SJSA1 (cell line): Measurements from ENCODE around the gene CXCL12. TPM values are rescaled to one million over a fixed set of nuclear protein-coding genes. Genes with fewer than 3 reads are reported as not detected.

Experiments used
- DNase-seq, 2 experiments: peaks; one replicate each; pipeline ENCODE4 v3.0.0-alpha.2; 2015 to 2020; ENCODE audit warnings: low spot score in 2 of 2, low read depth in 1 of 2
- H3K27ac ChIP-seq: fragments of 250-450 bp; sonication (Bioruptor Pico); 2 replicates; pipeline ENCODE4 v1.5.1; 2020; ENCODE audit warnings: mild to moderate bottlenecking, moderate library complexity
- H3K27me3 ChIP-seq: fragments of 250-450 bp; sonication (Bioruptor Pico); replicated peaks from 2 replicates; pipeline ENCODE4 v1.5.1; 2020; ENCODE audit warnings: mild to moderate bottlenecking, moderate library complexity
- H3K36me3 ChIP-seq: fragments of 250-450 bp; sonication (Bioruptor Pico); 2 replicates; pipeline ENCODE4 v1.5.1; 2020; ENCODE audit warnings: mild to moderate bottlenecking
- H3K4me1 ChIP-seq: fragments of 250-450 bp; sonication (Bioruptor Pico); replicated peaks from 2 replicates; pipeline ENCODE4 v1.6.1; 2021; ENCODE audit warnings: mild to moderate bottlenecking
- H3K4me3 ChIP-seq: fragments of 250-450 bp; sonication (Bioruptor Pico); 2 replicates; pipeline ENCODE4 v1.5.1; 2020; ENCODE audit warnings: mild to moderate bottlenecking
- H3K9me3 ChIP-seq: fragments of 250-450 bp; sonication (Bioruptor Pico); replicated peaks from 2 replicates; pipeline ENCODE4 v1.5.1; 2020; ENCODE audit warnings: mild to moderate bottlenecking
- total RNA-seq: library from RNA; depleted of rRNA; stranded (reverse); fragments of >200 nt; shearing (Covaris generic); gene quantifications from 2 replicates; pipeline ENCODE4 v1.2.3, GENCODE V29; 2014

Gene CXCL12
- total RNA-seq, 1 experiment from 2014 or later: not detected

GRCh38 chr10:44373341-44373995 lies 11.4 kb downstream of the CXCL12 start:
- DNase-seq: no peak
- no peaks in the 10 kb centered on the region for H3K36me3 ChIP-seq
- H3K27ac ChIP-seq: no peak overlapping the region
- H3K9me3 ChIP-seq: no peaks in the 10 kb centered on the region
- H3K27me3 ChIP-seq: no peaks in the 10 kb centered on the region
- no peak overlapping the region for H3K4me3 ChIP-seq
- no peaks in the 10 kb centered on the region for H3K4me1 ChIP-seq

GRCh38 chr10:44372181-44372580 lies 12.7 kb downstream of the CXCL12 start:
- H3K27ac ChIP-seq: no peak overlapping the region
- no peaks in the 10 kb centered on the region for H3K36me3 ChIP-seq
- no peaks in the 10 kb centered on the region for H3K27me3 ChIP-seq
- no peak for DNase-seq
- H3K9me3 ChIP-seq: no peaks in the 10 kb centered on the region
- H3K4me3 ChIP-seq: no peak overlapping the region
- no peaks in the 10 kb centered on the region for H3K4me1 ChIP-seq

- Histone ChIP-seq H3K27me3 (no peaks in the 10 kb centered on the region), H3K4me3 (no peak overlapping the region), H3K36me3 (no peaks in the 10 kb centered on the region), H3K27ac (no peak overlapping the region), H3K9me3 (no peaks in the 10 kb centered on the region), H3K4me1 (no peaks in the 10 kb centered on the region)
- DNase-seq: no peak
Observed at GRCh38 chr10:44370731-44371248, 14.1 kb downstream of the CXCL12 start.

- Histone ChIP-seq H3K4me3 (no peak overlapping the region), H3K4me1 (no peaks in the 10 kb centered on the region), H3K27me3 (no peaks in the 10 kb centered on the region), H3K27ac (no peak overlapping the region), H3K9me3 (no peaks in the 10 kb centered on the region), H3K36me3 (no peaks in the 10 kb centered on the region)
- DNase-seq: no peak
Observed at GRCh38 chr10:44369854-44370253, 15.0 kb downstream of the CXCL12 start.

GRCh38 chr10:44369296-44369695 lies 15.6 kb downstream of the CXCL12 start:
- H3K9me3 ChIP-seq: no peaks in the 10 kb centered on the region
- H3K4me1 ChIP-seq: no peaks in the 10 kb centered on the region
- no peaks in the 10 kb centered on the region for H3K36me3 ChIP-seq
- H3K4me3 ChIP-seq: no peak overlapping the region
- no peak overlapping the region for H3K27ac ChIP-seq
- DNase-seq: no peak
- H3K27me3 ChIP-seq: no peaks in the 10 kb centered on the region

GRCh38 chr10:44368637-44369036 lies 16.3 kb downstream of the CXCL12 start:
- DNase-seq: no peak
- Histone ChIP-seq H3K36me3 (no peaks in the 10 kb centered on the region), H3K9me3 (no peaks in the 10 kb centered on the region), H3K27me3 (no peaks in the 10 kb centered on the region), H3K4me1 (no peaks in the 10 kb centered on the region), H3K4me3 (no peak overlapping the region), H3K27ac (no peak overlapping the region)

GRCh38 chr10:44366941-44367630 lies 17.8 kb downstream of the CXCL12 start:
- H3K36me3 ChIP-seq: no peaks in the 10 kb centered on the region
- DNase-seq: no peak
- H3K27ac ChIP-seq: no peak overlapping the region
- no peaks in the 10 kb centered on the region for H3K9me3 ChIP-seq
- no peaks in the 10 kb centered on the region for H3K27me3 ChIP-seq
- no peaks in the 10 kb centered on the region for H3K4me1 ChIP-seq
- H3K4me3 ChIP-seq: no peak overlapping the region

GRCh38 chr10:44364566-44364965 lies 20.3 kb downstream of the CXCL12 start:
- no peak for DNase-seq
- H3K4me3 ChIP-seq: no peak overlapping the region
- H3K27ac ChIP-seq: no peak overlapping the region

GRCh38 chr10:44363716-44364115 lies 21.2 kb downstream of the CXCL12 start:
- Histone ChIP-seq H3K27me3 (no peaks in the 10 kb centered on the region), H3K27ac (no peak overlapping the region), H3K9me3 (no peaks in the 10 kb centered on the region), H3K4me1 (no peaks in the 10 kb centered on the region), H3K36me3 (no peaks in the 10 kb centered on the region), H3K4me3 (no peak overlapping the region)
- no peak for DNase-seq

More at GRCh38 chr10:44364566-44364965, 20.3 kb downstream of the CXCL12 start:
- H3K9me3 ChIP-seq: no peaks in the 10 kb centered on the region
- no peaks in the 10 kb centered on the region for H3K4me1 ChIP-seq
- no peaks in the 10 kb centered on the region for H3K36me3 ChIP-seq
- H3K27me3 ChIP-seq: no peaks in the 10 kb centered on the region

- no peaks in the 10 kb centered on the region for H3K9me3 ChIP-seq
- no peaks in the 10 kb centered on the region for H3K27me3 ChIP-seq
- H3K27ac ChIP-seq: no peak overlapping the region
- no peak overlapping the region for H3K4me3 ChIP-seq
- DNase-seq: no peak
- H3K4me1 ChIP-seq: no peaks in the 10 kb centered on the region
- no peaks in the 10 kb centered on the region for H3K36me3 ChIP-seq
Observed at GRCh38 chr10:44362866-44363711, 21.8 kb downstream of the CXCL12 start.

- H3K9me3 ChIP-seq: no peaks in the 10 kb centered on the region
- no peaks in the 10 kb centered on the region for H3K4me1 ChIP-seq
- H3K4me3 ChIP-seq: no peak overlapping the region
- H3K27me3 ChIP-seq: no peaks in the 10 kb centered on the region
- no peaks in the 10 kb centered on the region for H3K36me3 ChIP-seq
- DNase-seq: no peak
- H3K27ac ChIP-seq: no peak overlapping the region
Observed at GRCh38 chr10:44361109-44361508, 23.8 kb downstream of the CXCL12 start.

- no peaks in the 10 kb centered on the region for H3K36me3 ChIP-seq
- no peaks in the 10 kb centered on the region for H3K4me1 ChIP-seq
- no peak overlapping the region for H3K4me3 ChIP-seq
- no peaks in the 10 kb centered on the region for H3K9me3 ChIP-seq
- H3K27ac ChIP-seq: no peak overlapping the region
- no peaks in the 10 kb centered on the region for H3K27me3 ChIP-seq
- DNase-seq: no peak
Observed at GRCh38 chr10:44358080-44358771, 26.7 kb downstream of the CXCL12 start.

- no peak for DNase-seq
- H3K36me3 ChIP-seq: no peaks in the 10 kb centered on the region
- no peak overlapping the region for H3K27ac ChIP-seq
- no peaks in the 10 kb centered on the region for H3K4me1 ChIP-seq
- H3K4me3 ChIP-seq: no peak overlapping the region
- no peaks in the 10 kb centered on the region for H3K27me3 ChIP-seq
- no peaks in the 10 kb centered on the region for H3K9me3 ChIP-seq
Observed at GRCh38 chr10:44357023-44357540, 27.8 kb downstream of the CXCL12 start.
